ENCODE measurements around the gene ITIH4.
A peak's percentile ranks its signal among the peaks of the same experiment; 100 is the strongest.
"Not testable (repeated sequence)": the region's sequence is repeated elsewhere in the genome, so short reads cannot be mapped to it uniquely, and the experiment has no call there.

The ITIH4 gene

DNA sequence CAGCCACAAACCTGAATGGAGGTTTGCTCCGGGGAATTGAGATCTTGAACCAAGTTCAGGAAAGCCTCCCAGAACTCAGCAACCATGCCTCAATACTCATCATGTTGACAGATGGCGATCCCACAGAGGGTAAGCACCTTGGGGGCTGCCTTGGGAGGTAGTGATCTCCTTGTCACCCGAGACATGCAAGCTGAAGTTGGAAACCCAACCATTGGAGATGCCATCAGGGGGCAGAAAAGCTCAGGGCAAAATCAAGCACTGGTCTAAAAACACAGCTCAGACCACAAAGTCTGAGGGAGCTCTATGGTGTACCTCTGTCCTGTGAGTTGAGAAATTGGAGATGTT is 47.3 kb downstream of the ITIH4 start:
- DNase-seq (ENCODE audit: low read depth), result no peak

DNA sequence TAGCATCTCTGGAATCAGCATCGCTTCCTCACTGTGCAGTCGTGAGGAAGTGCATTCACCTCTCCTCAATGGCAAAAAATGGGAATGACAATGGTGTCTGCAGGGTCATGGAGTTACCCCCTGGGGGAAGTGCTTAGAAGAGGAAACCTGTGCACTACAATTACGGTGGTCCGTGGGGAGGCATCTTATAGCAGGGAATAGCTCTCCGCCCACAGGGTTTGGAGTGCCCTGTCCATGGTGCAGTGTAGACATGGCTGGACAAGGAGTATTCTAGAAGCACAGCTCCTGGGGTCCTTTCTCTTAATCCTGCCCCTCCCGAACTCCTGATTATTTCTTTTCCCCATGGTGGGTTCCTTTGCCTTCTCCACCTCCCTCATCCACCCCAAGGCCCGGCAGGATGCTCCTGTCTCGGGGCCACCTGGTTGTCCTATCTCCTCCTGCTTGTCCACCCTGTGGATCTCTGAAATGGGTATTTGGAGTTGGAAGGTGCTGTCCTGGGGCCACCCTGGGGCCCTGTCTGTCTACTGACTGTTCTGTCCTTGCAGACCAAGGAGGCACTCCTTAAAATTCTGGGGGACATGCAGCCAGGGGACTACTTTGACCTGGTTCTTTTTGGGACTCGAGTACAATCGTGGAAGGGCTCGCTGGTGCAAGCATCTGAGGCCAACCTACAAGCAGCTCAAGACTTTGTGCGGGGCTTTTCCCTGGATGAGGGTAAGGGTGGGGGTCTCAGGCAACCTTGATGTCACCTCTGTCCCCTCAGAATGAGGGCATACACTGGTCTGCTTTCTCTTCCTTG is 47.9 kb downstream of the ITIH4 start:
- DNase-seq (ENCODE audit: low read depth), result no peak

DNA sequence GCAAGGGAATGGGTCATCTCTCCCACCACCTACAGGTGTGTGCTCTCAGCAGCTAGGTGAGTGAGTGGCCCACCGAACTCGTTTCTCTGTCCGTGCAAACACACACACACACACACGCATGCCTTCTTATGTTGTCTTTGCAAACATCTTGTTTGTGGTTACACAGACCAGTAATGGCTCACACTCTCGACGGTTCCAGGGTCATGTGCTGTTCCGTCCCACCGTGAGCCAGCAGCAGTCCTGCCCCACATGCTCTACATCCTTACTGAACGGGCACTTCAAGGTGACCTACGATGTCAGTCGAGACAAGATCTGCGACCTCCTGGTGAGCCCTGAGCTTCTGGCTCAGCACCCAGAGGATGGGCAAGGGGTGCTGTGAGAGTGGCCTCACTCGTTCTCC is 48.7 kb downstream of the ITIH4 start:
- no peak for DNase-seq (ENCODE audit: low read depth)

DNA sequence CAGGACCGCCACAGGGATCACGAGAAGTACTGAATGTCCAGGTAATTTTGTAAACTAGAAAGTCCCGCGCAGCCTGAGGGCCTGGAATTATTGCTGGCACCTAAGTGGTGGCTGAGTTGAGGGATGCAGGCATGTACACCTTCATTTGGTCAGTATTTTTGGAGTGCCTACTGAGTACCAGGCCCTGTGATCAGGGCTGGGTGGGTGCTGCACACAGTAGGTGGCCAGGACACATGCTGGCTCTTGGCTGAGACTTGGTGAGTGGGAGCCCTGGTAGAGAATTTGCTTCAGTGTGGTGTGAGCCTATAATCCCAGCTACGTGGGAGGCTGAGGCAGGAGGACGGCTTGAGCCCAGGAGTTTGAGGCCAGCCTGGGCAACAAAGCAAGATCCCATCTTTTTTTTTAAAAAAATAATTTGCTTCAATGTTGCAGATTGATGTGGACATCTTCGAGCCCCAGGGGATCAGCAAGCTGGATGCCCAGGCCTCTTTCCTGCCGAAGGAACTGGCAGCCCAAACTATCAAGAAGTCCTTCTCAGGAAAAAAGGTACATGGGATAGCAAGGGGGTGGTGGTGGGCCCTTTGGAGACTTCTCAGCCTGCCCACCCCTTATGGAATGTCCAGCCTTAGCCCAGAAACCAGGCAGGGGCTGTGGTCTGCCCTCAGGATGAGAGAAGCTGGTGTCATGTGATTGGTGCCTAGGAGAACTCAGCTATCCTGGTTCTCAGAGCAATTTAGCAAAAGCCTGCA is 50.5 kb downstream of the ITIH4 start:
- DNase-seq (ENCODE audit: low read depth), result no peak

DNA sequence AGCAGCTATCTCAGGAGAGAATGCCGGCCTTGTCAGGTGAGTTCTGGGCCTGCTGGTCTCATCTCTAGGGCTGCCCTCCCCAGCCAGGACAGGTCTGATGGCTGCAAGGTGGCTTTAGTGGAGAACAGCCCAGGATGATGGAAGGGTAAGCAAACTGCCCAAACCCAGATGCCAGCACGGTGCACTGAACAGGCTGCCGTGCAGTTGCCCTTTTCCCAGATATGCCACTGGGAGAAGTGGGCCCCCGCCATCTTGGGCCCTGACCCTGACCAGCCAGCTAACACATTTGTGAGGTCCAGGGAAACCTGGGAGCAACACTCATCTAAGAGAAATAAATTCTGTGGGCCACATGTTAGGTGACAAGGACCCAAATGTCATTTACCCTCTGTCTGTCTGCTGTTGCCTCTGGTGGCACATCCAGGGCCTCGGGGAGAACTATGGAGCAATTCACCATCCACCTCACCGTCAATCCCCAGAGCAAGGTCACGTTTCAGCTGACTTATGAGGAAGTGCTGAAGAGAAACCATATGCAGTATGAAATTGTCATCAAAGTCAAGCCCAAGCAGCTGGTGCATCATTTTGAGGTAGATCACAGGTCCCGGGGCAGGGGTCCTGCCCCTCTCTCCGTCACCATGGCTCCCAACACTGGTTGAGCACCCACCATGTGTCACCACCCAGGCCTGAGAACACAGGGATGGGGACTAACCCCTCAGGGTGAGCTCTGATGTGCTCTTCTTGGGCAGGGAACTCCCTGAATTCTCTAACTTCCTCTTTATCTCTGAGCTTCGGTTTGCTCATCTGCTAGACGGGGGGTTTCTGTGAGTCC is 51.2 kb downstream of the ITIH4 start:
- DNase-seq (ENCODE audit: low read depth), result no peak

DNA sequence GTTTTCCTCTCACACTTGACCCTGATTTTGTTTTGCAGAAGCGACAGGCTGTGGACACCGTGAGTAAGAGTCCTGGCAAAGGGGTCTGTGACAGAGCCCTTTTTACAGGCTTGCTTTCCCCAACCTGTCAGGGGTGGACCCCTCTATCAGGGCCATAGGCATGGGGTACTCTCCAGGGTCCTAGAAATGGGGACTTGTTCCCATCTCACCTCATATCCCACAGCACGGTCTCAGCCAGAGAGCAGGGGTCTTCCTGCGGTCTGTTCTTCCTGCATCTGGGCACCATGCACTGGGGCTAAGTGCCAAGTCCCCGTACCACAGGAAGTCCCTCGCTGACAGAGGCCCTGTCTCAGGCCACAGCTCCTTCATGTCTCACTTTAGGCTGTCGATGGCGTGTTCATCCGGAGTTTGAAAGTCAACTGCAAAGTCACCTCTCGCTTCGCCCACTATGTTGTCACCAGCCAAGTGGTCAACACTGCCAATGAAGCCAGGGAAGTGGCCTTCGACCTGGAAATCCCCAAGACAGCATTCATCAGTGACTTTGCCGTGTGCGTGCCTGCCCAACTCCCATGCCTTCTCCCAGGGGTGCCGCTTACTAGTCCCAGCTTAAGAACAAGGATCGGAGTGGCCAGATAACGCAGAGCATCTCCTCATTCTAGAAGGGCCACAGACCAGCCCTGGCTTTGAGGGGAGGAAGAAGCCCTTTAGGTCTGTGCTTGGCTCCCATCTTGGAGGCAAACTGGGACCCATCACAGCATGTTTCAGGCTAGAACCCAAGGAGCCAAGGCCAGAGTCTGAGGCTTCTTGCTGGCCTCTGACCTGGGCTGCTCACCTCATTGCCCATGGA is 52.3 kb downstream of the ITIH4 start:
- DNase-seq (ENCODE audit: low read depth), result no peak

DNA sequence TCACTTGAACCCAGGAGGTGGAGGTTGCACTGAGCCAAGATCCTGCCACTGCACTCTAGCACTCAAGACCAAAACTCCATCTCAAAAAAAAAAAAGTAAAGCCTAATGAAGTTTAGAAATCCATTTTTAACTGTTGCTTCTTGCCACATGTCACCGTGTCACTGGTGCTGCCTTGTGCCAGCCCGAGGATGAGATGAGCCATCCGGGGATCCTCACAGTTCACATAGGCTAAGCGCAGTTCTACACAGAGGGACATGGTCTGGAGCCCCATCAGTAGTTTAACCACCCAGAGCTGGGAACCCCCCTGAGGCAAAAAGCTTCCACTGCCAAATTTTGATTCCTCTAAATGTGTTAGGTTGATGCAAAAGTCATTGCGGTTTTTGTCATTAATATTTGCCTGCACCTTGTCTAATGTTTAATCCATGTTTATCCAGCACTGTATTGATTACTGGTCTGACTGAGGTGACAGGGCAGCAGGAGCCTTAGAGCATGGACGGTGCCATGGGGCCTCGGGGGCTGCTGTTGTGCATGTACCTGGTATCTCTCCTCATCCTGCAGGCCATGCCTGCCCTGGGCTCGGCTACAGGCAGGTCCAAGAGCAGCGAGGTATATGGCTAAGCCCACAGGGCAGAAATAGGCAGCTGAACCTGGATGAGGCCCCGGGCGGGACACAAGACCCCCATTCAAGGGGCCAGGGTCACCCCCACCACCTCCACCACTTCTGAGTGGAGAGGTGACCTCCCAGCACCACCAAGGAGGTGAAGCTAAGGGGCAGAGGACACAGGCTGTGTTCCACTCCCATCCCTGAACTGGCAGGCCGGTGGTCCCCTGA is 53.1 kb downstream of the ITIH4 start, which contains the start of gene ITIH1:
Gene ITIH1 (plus strand): TSS at position 473 of the 832 bp plus-strand sequence. CDS start 17 bp downstream, at position 490.
- no peak for DNase-seq (ENCODE audit: low read depth)

DNA sequence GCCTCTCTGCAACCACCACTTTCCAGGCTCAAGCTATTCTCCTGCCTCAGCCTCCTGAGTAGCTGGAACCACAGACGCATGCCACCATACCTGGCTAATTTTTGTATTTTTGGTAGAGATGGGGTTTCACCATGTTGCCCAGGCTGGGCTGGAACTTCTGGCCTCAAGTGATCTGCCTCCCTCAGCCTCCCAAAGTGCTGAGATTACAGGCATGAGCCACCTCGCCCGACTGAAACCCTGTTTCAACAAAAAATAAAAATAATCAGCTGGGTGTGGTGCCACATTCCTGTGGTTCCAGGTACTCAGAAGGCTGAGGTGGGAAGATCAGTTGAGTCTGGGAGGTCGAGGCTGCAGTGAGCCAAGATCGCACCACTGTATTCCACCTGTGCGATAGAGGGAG is 54.0 kb downstream of the ITIH4 start:
- not testable (repeated sequence) for DNase-seq (ENCODE audit: low read depth)

DNA sequence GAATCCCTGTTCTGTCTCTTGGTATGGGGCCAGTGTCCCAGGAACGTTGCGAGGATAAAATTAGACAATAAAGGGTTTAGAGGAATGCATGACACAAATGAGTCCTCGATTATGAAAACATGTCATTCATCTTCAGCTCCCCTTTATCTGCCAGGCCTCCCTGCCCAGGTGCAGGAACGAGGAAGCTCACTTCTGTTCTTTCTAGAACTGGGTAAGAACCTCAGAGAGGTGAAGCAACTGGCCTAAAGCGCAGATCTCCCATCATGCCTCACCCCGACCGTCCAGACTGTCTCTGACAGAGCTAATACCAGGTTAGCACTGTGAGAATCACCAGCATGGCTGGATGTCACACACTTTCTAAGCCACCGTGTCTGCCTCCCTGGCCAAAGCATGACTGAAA is 54.6 kb downstream of the ITIH4 start:
- no peak for DNase-seq (ENCODE audit: low read depth)

DNA sequence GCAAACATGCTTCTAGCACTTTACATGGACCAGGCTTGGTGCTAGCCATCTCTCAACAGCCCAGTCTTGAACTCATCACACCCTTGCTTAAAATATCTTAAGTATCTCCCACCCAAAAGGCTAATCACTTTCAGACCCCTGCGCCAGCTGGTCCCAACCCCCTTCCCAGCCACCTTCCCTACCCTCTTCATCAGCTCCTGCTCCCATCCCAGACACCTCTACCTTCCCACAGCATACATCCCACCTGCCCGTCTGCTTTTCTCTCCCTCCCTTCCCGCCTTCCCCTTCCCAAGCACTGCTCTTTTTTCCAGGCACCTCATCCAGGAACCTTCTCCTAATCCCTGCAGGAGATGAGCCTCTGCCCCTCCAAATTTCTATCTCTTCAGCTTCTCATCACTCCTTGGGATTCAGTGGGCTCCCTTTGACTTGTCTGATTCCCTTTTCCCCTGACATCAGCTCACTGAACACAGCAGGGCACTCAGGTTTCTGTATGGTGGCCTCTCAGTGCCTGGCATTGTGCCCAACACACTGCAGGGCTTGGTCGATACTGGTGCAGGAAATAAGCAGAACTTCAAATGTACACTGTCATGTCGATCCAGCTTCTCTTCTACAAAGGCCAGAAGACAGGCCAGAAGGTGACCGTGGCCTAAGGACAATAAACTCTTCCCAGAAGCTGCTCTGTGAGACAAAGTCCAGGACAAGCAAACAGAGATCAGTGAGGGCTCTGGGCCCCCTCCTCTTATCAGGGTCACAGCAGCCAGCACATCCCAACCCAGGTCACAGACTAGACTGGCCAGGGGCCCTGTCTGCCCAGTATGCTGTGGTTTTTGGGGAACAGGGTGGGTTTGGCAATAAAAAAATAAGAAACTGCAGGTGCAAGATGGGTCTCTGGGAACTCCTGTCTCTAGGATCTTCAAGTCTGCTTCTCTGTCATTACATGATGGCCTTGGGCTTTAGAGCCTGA is 55.3 kb downstream of the ITIH4 start:
- DNase-seq (ENCODE audit: low read depth), result no peak

DNA sequence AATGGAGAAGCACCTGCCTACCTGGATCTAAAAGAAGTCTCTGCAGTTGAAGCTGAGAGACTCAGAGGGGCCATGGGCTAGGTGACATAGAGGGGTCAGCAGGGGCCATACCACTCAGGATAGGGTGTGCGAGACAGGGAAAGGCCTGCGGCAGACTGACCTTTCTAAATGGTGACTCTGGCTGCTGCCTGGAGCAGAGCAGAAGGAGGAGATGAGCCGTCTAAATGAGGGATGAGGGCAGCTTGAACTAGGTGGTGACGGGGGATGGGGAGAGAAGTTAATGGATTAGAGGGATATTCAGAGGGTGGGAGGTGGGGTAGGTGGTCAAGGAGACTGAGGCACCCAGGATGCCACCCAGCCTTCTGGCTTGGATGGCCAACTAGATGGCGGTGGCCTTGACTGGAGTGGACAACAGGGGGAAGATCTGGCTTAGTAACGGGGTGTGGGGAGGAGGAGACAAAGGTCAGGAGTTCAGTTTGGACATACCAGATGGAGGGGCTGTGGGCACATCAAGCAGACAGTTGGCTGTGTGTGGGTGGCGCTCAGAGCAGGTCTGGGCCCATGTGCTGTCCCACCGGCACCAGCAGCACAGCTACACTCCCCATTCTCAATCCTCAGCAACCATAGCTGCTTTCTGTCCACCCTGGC is 56.3 kb downstream of the ITIH4 start:
- DNase-seq (ENCODE audit: low read depth), result no peak

DNA sequence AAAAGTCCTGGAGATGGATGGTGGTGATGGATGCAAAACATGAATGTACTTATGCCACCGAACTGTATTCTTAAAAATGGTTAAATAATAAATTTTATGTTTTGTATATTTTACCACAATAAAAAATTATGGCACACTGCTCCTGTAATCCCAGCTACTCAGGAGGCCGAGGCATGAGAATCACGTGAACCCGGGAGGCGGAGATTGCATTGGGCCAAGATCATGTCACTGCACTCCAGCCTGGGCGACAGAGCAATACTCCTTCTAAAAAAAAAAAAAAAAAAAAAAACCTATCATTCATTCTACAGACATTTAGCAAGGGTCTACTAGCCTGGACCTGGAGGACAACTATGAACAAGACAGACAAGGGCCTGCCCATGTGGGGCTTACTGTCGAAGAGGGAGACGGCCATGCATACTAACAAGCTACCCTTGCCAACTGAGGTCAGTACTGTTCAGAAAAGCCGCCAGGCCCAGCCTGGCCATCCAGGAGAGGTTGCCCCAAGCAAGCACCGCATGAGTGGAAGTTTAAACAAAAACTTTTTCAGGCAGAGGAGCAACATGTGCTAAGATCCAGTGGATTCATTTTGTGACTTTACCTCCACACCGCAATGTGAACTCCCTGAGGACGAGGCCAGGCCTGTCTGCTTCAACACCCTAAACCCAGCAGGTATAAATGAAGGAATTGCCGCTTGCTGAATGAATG is 57.0 kb downstream of the ITIH4 start:
- DNase-seq (ENCODE audit: low read depth), result no peak

DNA sequence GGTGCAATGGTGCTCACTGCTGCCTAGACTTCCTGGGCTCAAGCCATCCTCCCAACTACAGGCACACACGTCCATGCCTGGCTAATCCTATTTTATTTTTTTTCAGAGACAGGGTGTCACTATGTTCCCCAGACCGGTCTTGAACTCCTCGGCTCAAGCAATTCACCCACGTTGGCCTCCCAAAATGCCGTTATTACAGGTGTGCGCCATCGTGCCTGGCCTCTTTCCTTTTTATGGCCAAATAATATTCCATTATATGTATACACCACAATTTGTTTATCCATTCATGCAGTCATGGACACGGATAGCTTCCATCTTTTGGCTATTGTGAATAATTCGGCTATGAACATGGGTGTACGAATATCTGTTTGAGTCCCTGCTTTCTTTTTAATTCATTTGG is 58.8 kb downstream of the ITIH4 start:
- DNase-seq (ENCODE audit: low read depth), result no peak

DNA sequence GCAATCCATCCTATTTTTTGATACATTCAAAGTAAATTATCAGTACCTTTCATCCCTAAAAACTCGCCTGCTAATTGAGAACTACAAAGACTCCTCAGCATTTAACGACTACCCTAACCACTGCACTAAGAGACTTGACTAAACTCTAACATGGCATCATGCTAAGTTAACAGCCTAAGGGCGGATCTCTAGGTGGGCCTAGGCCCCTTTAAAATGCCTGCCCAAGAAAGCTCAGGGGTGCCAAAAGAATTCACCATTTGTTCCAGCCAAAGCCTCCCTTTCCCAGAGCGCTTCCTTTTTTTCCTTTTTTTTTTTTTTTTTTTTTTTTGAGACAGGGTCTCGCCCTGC is 59.2 kb downstream of the ITIH4 start:
- DNase-seq (ENCODE audit: low read depth), result no peak

DNA sequence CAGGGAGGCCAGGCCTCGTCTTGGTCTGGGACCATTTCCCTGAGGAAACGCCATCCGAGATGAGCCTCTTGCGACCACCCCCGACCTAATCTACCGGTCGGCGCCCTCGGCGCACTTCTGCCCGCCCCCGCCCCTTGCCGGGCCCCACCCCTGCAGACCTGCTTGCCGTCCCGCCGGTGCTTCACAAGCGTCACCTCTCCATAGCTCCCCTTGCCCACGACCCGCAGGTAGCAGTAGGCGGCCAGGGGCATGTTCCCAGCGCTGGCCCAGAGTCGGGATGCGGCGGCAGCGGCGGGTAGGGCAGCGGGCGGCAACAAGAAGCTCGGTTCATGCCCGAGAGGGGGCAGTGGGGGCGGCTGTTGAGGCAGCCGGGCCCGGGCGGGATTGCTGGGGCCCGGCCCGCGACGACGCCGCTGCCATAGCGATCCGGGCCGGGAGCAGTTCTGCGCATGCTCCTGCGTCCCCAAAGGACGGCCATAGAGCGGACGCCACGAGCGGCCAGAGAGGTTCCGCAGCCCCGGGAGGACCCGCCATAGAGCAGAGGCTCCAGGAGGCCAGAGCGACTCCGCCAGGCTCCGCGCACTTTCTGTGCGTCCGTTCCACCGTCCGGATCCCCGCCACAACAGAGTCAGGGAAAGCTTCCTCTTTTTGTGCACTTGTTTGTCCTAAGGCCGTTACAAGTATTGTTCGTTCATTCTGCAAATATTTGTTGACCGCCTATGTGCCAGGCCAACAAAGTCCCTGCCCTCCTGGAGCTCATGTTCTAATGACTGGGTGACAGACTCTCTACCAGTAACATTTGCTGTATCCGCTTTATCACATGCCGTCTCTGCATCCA is 59.8 kb downstream of the ITIH4 start, which contains the start of gene NEK4:
Gene NEK4 (minus strand): TSS at position 445 of the 838 bp plus-strand sequence. CDS start 194 bp downstream, at position 251.
- DNase-seq (ENCODE audit: low read depth), result peak; percentile 88

DNA sequence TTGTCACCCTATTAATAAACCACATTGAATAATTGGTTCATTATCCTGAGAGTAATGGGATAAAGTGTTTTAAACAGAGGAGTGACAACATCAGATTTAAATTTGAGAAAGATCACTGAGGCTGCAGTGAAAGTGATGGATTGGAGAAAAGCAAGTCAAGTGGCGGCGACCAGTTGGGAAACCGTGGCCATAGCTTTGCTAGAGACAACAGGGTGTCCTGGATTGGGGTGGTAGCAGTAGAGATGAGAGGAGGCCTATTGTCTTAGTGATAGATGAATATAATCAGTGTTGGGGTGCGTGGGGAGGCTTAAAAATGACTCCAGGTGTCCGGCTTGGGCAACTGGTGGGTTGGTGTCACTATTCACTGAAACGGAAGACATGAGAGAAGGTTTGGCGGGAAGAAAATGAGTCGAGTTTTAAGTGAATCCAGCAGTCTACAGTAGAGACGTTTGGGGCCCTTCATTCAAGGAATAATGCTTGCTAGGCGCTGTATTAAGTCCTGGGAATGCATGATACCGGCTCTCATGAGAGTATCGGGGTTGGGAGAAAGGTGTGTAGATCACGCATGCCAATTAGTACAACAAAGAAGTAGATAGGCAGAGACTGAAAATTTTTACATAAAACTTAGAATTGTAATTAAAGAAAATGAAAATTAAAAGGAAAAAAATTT is 60.6 kb downstream of the ITIH4 start:
- peak; percentile 32 for DNase-seq (ENCODE audit: low read depth)

DNA sequence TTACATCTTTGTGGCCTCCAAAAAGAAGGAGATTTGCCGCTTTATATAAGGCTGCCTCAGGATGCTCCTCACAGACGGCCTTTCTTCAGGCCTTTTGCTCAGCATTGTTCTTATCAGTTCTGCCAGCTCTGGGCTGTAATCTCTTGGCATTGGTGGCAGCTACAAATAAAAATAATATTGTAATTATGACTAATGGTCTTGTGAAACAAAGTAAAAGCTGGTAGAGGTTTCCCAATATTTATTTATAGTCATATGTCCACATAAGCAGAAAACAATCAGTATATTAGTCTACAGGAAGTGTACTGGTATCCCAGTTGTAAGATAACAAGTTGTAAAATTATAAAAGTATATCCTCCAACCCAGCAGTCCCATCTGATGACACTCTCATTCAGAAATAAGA is 67.0 kb downstream of the ITIH4 start:
- no peak for DNase-seq (ENCODE audit: low read depth)
